Activated effector memory CD4-positive, alpha-beta T cell treated with anti-CD3 and anti-CD28 coated beads, Interleukin-2, amount 50 U/mL, for 16 hours (primary cell): ENCODE results near the gene CDC42BPG.

Source experiments
- DNase-seq: peaks from one replicate; pipeline ENCODE4 v3.0.0-alpha.2; 2020

CDC42BPG gene

DNA sequence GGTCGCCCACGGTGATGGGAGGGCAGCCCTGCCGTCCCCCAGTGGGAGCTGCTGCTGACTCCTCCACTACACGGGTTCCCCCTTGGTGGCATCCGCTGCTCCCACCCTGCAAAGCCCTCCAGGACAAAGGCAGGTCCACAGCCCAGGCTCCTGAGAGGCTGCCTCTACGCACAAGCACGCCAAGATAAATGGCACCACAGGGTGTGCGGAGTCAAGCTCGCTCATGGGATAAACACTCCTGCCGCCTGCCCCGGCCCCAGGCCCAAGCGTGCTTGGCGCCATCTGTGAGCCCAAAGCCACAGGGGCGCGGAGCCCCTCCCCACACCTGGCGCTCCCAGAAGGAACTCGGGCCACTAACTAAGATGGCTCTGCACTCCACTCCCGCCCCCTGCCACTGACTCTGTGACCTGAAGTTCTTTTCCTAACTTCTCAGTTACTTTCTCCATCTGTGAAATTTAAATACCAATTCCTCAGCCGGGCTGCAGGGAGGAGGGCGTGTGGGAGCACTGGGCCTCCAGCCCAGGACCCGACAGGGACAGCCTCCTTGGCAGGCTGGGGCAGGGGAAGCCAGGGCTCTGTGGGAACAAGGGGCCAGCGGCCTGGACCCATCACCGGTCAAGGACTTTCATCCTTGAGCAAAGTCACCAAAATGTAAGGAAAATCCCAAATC, 19.1 kb upstream of the CDC42BPG start:
- DNase-seq: no peak

- DNase-seq: no peak
These were observed 18.5 kb upstream of the CDC42BPG start for GRCh38 chr11:64862987-64863390.

GRCh38 chr11:64861227-64861975, 16.9 kb upstream of the CDC42BPG start:
- DNase-seq: no peak

DNA sequence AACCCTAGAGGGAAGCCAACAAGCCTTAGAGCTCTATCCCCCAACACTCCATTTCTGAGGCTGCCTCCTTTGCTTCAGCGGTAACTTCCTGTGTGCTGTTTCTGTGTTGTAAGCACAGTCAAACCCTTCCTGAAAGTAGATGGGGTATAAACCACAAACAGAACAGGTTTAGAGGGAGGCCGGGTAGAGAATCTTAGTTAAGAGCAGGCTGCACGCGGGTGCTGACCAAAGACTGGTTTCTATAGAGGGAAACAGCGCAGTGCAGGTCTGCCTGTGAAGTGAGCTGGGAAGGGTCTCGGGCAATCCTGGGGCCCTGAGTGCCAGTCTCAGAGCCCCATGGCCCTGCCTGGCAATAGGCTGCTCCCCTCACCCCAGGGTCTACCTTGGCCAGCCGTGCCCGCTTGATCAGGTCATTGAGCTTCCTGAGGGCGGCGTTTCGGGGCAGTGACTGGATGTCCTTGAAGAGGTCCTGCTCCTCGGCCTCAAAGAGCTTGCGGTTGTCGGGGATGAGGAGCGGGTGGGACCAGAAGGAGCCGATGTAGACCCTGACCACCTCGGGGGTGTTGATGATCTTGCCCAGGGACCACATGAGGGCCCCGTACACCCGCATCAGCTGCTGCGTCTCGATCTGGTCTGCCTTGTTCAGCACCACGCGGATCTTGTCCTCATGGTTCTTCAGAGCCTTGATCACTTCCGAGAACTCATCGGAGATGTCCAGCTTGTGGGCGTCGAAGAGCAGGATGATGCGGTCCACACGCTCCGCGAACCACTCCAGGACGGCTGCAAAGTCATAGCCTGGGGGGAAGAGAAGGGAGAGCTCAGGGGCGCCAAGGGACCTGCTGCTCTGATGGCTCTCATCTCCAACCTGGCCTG, 15.3 kb upstream of the CDC42BPG start:
- peak; percentile 84 for DNase-seq

DNA sequence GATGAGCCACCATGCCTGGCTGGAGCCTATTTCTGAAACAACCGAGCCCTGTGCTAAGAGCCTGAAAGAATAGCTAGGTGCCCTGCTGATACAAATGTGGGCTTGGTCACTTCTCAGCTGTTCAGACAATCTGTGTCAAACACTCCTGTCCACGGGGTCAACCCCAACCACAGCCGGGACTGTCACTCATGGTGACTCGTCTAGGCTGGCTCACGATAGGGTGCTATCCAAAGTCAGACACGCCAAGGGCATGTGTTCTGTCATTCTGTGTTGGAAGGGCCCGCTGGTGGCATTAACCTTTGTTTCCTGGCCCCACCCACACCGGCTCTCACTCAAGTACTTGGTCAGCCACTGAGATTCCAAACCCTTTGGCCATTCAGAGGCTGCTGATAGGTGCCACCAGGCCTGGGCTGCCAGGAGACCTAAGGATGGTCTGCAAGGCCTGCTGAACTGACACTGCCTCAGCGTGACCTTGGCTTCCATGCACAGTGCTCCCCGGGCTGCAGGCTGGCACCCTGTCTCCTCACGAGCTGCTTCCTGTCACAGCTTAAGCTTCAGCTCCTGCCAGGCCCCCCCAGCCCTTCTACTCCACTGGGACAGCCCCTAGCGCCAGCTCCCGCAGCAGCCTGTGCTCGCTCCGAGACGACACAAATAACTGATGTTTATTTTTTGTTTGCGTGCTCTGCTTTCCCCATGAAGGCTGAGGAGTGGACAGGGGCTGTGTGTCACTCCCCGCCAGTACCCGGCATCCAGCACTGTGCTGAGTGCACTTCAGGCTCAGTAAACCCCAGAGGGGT, 14.2 kb upstream of the CDC42BPG start:
- DNase-seq: peak; percentile 87

GRCh38 chr11:64857485-64857884, 13.0 kb upstream of the CDC42BPG start:
- DNase-seq: no peak

- DNase-seq: peak; percentile 84
These were observed 12.2 kb upstream of the CDC42BPG start for GRCh38 chr11:64856382-64857227.

DNA sequence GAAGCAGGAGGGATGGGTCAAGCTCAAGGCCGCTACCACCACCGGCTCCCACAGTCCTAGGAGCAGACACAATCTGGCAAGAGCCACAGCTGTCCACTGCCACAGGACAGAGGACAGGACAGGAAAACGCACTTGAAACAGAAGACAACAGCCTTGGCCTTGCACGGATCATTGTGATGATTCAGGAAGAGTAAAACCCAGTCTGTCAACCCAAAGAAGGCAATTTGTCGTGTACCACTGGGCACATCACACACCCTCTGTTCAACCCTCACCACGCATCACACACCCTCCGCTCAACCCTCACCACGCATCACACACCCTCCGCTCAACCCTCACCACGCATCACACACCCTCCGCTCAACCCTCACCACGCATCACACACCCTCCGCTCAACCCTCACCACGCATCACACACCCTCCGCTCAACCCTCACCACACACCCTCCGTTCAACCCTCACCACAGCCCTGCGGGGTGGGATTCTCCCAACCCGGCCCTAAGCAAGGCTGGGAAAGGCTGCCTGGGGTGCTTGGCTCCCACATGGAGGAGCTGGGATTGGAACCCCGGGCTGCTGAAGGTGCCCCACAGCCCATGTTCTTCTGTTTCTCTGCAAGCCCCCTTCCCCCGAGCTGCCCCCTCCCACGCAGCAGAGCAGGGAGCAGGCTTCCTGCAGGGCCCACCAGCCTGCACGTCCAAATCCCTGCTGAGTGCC, 11.3 kb upstream of the CDC42BPG start:
- no peak for DNase-seq

DNA sequence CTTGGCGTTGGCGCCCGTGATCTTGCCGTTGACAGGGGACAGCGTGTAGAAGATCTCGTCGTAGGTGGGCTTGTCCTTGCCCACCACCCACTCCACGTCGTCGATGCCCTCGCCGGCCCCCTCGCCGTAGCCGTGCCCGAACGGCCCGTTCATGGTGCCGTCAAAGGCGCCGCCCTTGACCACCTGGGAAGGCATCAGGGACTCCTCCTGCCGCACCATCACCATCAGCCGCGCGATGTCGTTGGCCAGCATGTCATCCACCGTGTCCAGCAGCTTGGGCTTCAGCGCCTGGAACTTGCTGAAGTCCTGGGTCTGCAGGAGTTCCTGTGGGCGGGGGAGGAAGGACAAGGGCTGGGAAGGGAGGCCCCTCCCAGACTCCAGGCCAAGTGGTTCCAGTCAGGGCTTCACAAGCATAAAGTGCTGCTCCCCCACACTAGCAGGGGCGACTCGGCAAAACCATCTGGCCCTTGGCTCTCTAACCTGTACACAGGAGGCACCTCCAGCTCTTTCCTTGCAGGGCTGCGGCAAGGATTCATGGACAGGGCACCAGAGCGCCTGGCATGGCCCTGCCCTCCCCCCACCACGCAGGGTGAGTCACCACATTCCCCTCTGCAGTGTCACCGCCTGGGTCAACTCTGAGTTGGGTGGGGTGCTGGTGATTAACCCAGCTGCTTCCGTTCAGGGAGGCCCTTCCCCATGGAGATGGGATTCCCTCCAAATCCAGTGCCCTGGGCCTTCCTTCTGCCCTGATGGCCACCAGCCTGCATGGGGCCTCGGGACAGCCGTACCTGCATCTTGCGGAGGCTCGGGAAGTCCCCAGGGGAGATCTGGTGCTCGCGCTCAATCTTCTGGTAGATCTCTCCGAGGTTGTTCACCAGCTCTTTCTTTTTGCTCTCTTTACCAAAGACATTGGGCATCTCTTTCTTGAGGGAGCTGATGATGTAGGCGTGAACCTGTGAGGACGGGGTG, 10.4 kb upstream of the CDC42BPG start:
- DNase-seq: peak; percentile 87

DNA sequence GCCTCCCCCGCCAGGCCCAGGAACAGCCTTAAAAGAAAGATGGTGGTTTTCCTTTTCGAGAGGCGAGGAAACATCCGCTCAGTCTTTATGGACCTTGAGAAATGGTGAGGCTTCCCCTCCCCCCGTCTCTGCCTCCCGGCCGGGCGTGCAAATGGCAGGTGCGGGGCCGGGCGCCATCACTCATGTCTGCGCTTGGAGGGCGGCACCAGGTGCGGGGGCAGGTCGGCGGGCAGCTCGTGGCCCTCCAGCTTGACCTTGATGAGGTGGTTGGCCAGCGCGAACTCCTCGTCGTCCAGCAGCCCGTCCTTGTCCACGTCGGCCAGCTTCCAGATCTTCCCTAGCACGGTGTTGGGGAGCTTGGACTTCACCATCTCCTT, 9.7 kb upstream of the CDC42BPG start:
- no peak for DNase-seq

DNA sequence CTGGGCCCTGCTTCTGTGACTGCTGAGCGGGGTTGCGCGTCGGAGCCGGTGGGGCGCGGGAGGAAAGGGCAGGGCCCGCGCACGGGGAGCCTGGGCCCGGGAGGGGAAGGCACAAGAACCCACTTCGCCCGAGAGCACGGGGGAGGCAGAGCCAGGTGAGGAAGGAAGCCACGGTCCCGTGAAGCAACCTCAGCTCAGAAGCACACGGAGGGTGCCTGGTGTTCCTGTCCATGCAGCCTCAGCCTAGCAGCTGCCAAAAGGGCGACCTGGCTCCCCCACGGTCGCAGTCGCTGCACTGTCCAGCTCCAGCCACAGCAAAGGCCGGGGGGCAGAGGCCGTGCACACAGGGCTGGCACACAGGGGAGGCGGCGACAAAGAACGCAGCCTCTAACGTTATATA, 9.3 kb upstream of the CDC42BPG start:
- peak; percentile 75 for DNase-seq

GRCh38 chr11:64852804-64853509, 8.5 kb upstream of the CDC42BPG start:
- no peak for DNase-seq

GRCh38 chr11:64851831-64852351, 7.4 kb upstream of the CDC42BPG start:
- no peak for DNase-seq

GRCh38 chr11:64850979-64851567, 6.6 kb upstream of the CDC42BPG start:
- DNase-seq: peak; percentile 86

- peak; percentile 64 for DNase-seq
These were observed 5.3 kb upstream of the CDC42BPG start for GRCh38 chr11:64849598-64850356.

- peak; percentile 71 for DNase-seq
These were observed 4.6 kb upstream of the CDC42BPG start for GRCh38 chr11:64848826-64849597.
